T-helper 17 cell (primary cell): ENCODE data around the gene CFAP99. TPM values are rescaled to one million over a fixed set of nuclear protein-coding genes. Genes with fewer than 3 reads are reported as not detected.

ENCODE experiments used
- ATAC-seq: fragments of 150-1000 bp; cut with Tn5 transposase; 2 replicates; pipeline ENCODE4 v1.10.0; 2021; ENCODE audit warnings: mild to moderate bottlenecking, moderate library complexity
- DNase-seq, 3 donors: peaks; one replicate each; pipeline versions ENCODE4 v3.0.0 to v3.0.0-alpha.2; 2020 to 2021
- H3K9me3 ChIP-seq: one replicate; pipeline ENCODE4 v1.7.0; 2013; ENCODE audit warnings: low read length, mild to moderate bottlenecking; ENCODE audit not compliant: control insufficient read depth, poor library complexity, severe bottlenecking
- H3K27ac Mint-ChIP-seq: one replicate; pipeline ENCODE4 v1.8.0; 2022; ENCODE audit warnings: mild to moderate bottlenecking, moderate library complexity, mixed read lengths
- H3K27me3 Mint-ChIP-seq: one replicate; pipeline ENCODE4 v1.8.0; 2022; ENCODE audit warnings: mixed read lengths
- H3K36me3 Mint-ChIP-seq: one replicate; pipeline ENCODE4 v1.8.0; 2022; ENCODE audit warnings: low read depth, mixed read lengths
- H3K4me1 Mint-ChIP-seq: one replicate; pipeline ENCODE4 v1.8.0; 2022; ENCODE audit warnings: mild to moderate bottlenecking, mixed read lengths
- H3K4me3 Mint-ChIP-seq: one replicate; pipeline ENCODE4 v1.8.0; 2022; ENCODE audit warnings: mild to moderate bottlenecking, moderate library complexity, mixed read lengths
- total RNA-seq, 4 donors: library from RNA in 2 of 4; stranded (reverse) in 2 of 4; gene quantifications; one replicate each; pipeline ENCODE4 v1.2.3 and lab custom pipeline; 2022 to 2026

The CFAP99 gene
- total RNA-seq, 2 donors from 2014 or later, result 0.32 to 0.63 TPM

DNA sequence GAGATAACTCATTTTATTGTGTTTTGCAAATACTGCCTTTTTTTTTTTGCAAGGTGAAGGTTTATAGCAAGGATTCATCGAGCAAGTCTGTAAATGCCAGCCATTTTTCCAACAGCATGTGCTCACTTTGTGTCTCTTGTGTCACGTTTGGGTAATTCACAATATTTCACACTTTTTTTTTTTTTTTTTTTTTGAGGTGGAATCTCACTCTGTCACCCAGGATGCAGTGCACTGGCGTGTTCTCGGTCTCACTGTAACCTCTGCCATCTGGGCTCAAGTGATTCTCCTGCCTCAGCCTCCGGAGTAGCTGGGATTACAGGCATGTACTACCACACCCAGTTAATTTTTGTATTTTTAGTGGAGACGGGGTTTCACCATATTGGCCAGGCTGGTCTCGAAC, 52.0 kb downstream of the CFAP99 start:
- peaks cover 38% of the 10 kb centered on the region for H3K4me1 Mint-ChIP-seq
- peak overlapping the region; percentile 96 for H3K4me3 Mint-ChIP-seq
- no peak for ATAC-seq
- peak overlapping the region; percentile 97 for H3K27ac Mint-ChIP-seq
- no peaks in the 10 kb centered on the region for H3K36me3 Mint-ChIP-seq
- DNase-seq, result no peak
- no peaks in the 10 kb centered on the region for H3K27me3 Mint-ChIP-seq
- H3K9me3 ChIP-seq, result no peaks in the 10 kb centered on the region

DNA sequence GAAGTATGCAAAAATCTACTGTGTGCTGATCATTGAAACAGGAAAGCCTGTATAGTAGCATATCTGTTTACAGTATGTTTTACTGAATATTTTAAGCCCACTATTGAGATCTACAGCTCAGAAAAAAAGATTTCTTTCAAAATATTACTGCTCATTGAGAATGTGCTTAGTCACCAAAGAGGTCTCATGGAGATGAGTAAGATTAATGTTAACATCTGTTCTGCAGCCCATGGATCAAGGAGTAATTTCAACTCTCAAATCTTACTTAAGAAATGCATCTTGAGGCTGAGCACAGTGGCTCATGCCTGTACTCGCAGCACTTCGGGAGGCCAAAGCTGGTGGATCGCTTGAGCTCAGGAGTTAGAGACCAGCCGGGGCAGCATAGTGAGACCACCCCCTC, 53.4 kb downstream of the CFAP99 start:
- no peak for DNase-seq
- Mint-ChIP-seq H3K27me3 (no peaks in the 10 kb centered on the region), H3K4me3 (no peak overlapping the region), H3K4me1 (peaks cover 45% of the 10 kb centered on the region), H3K36me3 (peaks cover 3% of the 10 kb centered on the region), H3K27ac (peak overlapping the region; percentile 97)
- H3K9me3 ChIP-seq, result no peaks in the 10 kb centered on the region
- ATAC-seq, result no peak

DNA sequence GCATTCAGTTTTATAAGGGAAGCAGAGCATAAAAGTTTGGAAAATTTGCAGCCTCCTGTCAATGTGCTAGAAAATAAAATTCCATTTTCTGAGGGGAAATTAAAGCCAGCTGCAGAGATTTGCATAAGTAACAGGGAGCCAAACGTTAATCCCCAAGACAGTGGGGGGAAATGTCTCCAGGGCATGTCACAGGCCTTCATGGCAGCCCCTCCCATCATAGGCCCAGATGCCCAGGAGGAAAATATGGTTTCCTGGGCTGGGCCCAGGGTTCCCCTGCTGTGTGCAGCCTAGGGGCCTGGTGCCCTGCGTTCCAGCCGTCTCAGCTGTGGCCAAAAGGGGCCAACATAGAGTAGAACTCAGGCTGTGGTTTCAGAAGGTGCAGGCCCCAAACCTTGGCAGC, 59.5 kb downstream of the CFAP99 start:
- peaks cover 5% of the 10 kb centered on the region for H3K36me3 Mint-ChIP-seq
- H3K4me3 Mint-ChIP-seq, result peak overlapping the region; percentile 5
- no peaks in the 10 kb centered on the region for H3K9me3 ChIP-seq
- DNase-seq (no peak), ATAC-seq (peak; percentile 17)
- H3K27me3 Mint-ChIP-seq, result no peaks in the 10 kb centered on the region
- peaks cover 71% of the 10 kb centered on the region for H3K4me1 Mint-ChIP-seq
- peak overlapping the region; percentile 79 for H3K27ac Mint-ChIP-seq

DNA sequence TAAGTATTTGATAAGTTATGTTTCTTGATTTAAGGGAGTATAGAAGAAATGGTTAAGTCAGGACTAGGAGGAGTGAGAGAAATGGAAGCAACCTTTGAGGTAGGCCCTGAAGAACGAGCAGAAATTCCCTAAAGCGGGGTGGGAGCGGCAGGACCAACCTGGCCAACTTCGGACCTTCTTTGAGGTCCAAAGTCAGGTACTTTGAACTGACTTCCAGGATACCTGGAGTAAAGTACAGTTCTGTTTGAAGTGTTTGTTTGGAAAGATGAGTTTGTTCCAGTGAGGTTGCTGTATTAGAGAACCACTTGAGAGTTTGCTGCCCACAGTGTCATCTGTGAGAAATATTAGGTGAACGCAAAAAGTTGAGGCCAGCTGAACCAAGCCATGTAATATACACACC, 61.9 kb downstream of the CFAP99 start:
- no peak for ATAC-seq
- H3K9me3 ChIP-seq, result no peaks in the 10 kb centered on the region
- peaks cover 78% of the 10 kb centered on the region for H3K4me1 Mint-ChIP-seq
- peak overlapping the region; percentile 79 for H3K27ac Mint-ChIP-seq
- DNase-seq, result no peak
- H3K4me3 Mint-ChIP-seq, result peak overlapping the region; percentile 67
- no peaks in the 10 kb centered on the region for H3K27me3 Mint-ChIP-seq
- H3K36me3 Mint-ChIP-seq, result peaks cover 5% of the 10 kb centered on the region

DNA sequence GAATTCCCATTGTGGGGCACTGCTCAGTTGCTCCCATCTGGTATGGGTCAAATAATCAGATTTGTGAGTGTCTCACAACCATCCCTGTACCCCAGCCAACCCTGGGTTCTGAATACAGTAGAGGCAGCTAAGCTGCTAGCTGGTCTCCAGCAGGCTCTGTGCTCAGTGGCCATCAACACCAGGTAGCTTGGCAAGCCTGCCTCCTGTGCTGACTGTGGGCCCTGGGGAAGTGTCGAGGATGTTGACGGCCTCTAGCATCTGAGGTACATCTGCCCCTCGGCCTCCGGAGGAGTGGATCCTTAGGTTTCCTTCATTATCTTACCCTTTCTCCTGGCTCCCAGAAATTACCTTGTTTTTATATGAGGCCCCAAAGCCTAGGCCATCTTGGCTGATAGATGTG, 63.4 kb downstream of the CFAP99 start:
- ATAC-seq (no peak), DNase-seq (no peak)
- Mint-ChIP-seq H3K36me3 (peaks cover 2% of the 10 kb centered on the region), H3K27ac (peak overlapping the region; percentile 83), H3K4me3 (peak overlapping the region; percentile 80), H3K4me1 (peaks cover 80% of the 10 kb centered on the region), H3K27me3 (no peaks in the 10 kb centered on the region)
- H3K9me3 ChIP-seq, result no peaks in the 10 kb centered on the region

DNA sequence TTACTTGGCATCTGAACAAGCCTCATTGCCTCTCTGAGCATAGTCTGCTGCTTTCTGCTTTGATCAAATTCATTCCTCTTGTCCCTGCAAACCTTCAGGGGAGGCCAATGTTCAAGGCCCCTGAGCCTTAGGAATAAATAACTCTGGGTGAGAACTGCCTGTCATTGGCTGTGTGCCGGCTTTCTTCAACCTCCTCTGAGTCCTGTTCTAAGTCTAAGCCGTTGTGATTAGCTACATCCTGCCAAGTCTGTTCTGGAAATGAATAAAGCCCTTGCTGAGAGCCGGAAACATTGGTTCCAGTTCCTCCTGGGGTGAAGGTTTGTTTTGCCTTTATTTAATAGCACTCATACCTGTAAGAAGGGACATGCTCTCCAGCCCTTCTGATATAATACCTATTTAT, 63.9 kb downstream of the CFAP99 start:
- peak overlapping the region; percentile 83 for H3K27ac Mint-ChIP-seq
- peak overlapping the region; percentile 80 for H3K4me3 Mint-ChIP-seq
- peak; percentile 12 for ATAC-seq
- peaks cover 2% of the 10 kb centered on the region for H3K36me3 Mint-ChIP-seq
- peaks cover 79% of the 10 kb centered on the region for H3K4me1 Mint-ChIP-seq
- no peak for DNase-seq
- no peaks in the 10 kb centered on the region for H3K9me3 ChIP-seq
- no peaks in the 10 kb centered on the region for H3K27me3 Mint-ChIP-seq

DNA sequence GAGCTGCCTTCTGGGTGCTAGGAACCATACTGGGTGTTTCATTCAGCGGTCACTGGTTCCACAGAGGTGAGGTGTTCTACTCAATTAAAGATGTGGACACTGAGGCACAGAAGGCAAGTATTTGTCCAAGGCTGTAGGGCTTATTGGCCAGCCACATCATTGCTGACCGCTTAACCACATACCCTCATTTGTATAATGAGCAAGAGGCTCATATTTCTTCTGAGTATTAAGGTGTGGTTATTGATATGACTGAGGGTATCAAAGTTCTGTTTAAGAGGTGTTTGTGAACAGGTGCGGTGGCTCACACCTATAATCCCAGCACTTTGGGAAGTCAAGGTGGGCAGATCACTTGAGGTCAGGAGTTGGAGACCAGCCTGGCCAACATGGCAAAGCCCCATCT, 64.5 kb downstream of the CFAP99 start:
- no peaks in the 10 kb centered on the region for H3K27me3 Mint-ChIP-seq
- no peak overlapping the region for H3K4me3 Mint-ChIP-seq
- DNase-seq (no peak), ATAC-seq (no peak)
- H3K27ac Mint-ChIP-seq, result peak overlapping the region; percentile 83
- no peaks in the 10 kb centered on the region for H3K9me3 ChIP-seq
- H3K4me1 Mint-ChIP-seq, result peaks cover 79% of the 10 kb centered on the region
- H3K36me3 Mint-ChIP-seq, result peaks cover 2% of the 10 kb centered on the region

DNA sequence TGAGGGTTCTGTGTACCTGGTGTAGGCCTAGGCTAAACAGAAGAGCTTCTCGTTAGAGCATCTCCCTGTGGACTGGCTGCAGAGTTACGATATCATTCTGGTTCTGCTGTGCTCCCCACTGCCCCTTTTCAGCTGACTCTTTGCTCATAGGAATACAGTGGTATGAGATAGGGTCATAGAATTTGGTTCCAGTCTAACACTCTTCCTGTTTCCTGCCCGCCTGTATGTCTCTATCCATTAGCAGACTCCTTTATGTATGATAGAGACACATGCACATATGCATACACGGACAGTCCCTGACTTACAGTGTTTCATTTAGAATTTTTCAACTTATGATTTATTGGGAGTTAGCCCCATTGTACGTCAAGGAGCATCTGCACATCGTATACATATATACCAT, 65.4 kb downstream of the CFAP99 start:
- no peaks in the 10 kb centered on the region for H3K9me3 ChIP-seq
- Mint-ChIP-seq H3K27ac (peak overlapping the region; percentile 88), H3K36me3 (peaks cover 2% of the 10 kb centered on the region), H3K4me1 (peaks cover 72% of the 10 kb centered on the region), H3K4me3 (peak overlapping the region; percentile 90), H3K27me3 (no peaks in the 10 kb centered on the region)
- no peak for ATAC-seq
- DNase-seq, result no peak

DNA sequence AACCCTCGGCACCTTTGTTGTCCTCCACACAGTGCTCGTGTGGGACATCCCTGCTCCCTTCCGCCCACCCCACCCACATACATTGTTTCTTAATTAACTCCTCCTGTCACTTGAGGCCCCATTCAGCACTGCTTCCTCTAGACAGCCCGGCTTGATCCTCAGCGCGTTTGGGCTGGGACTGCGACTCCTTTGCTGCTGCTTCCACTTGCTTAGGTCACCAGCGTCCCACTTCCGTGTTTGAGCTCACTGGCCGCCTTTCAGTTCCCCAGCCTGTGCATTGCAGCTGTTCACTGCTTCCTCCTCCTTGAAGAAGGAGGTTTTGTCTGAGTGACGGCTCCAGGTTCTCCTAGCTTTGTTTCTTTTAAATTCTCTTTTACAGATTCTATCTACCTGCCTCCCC, 66.2 kb downstream of the CFAP99 start:
- H3K27ac Mint-ChIP-seq, result peak overlapping the region; percentile 88
- no peaks in the 10 kb centered on the region for H3K9me3 ChIP-seq
- peaks cover 65% of the 10 kb centered on the region for H3K4me1 Mint-ChIP-seq
- DNase-seq (peak; percentile 32 to 51 (median 38)), ATAC-seq (peak; percentile 86)
- peak overlapping the region; percentile 90 for H3K4me3 Mint-ChIP-seq
- peaks cover 2% of the 10 kb centered on the region for H3K36me3 Mint-ChIP-seq
- H3K27me3 Mint-ChIP-seq, result no peaks in the 10 kb centered on the region

DNA sequence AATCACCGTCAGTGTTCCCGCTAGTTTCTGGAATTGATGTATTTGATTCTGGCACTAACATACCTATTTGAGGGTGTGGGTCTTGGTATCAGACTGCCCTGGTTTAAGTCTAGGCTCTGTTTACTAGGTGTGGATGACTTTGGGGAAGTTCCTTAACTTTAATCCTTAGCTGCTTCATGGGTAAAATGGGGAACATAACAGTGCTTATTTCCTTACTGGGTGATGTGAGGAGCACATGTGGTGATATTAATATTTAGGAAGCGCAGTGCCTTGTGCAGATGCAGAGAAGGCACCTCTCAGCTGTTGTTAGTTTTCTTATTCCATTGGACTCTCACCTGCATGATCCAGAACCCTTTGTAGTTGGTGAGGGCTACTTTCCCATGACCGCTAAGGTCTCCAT, 67.2 kb downstream of the CFAP99 start:
- peaks cover 59% of the 10 kb centered on the region for H3K4me1 Mint-ChIP-seq
- H3K27me3 Mint-ChIP-seq, result no peaks in the 10 kb centered on the region
- no peak for DNase-seq
- no peaks in the 10 kb centered on the region for H3K9me3 ChIP-seq
- peaks cover 2% of the 10 kb centered on the region for H3K36me3 Mint-ChIP-seq
- H3K4me3 Mint-ChIP-seq, result peak overlapping the region; percentile 90
- no peak for ATAC-seq
- H3K27ac Mint-ChIP-seq, result peak overlapping the region; percentile 88

DNA sequence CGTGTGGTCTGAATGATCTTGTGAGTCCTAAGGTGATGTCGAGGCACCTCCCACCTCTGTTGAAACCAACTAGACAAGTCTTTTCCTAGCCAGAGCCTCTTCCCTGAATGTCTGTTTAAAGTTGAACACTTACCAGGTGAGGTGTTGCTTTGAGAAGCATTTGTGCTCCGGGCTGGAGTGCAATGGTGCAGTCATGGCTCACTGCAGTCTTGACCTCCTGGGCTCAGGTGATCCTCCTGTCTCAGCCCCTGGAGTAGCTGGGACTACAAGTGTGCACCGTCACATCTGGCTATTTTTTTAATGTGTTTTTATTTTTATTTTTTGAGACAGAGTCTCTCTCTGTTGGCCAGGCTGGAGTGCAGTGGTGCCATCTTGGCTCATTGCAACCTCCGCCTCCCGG, 68.2 kb downstream of the CFAP99 start:
- Mint-ChIP-seq H3K4me1 (peaks cover 49% of the 10 kb centered on the region), H3K27ac (peak overlapping the region; percentile 89)
- no peak for ATAC-seq

DNA sequence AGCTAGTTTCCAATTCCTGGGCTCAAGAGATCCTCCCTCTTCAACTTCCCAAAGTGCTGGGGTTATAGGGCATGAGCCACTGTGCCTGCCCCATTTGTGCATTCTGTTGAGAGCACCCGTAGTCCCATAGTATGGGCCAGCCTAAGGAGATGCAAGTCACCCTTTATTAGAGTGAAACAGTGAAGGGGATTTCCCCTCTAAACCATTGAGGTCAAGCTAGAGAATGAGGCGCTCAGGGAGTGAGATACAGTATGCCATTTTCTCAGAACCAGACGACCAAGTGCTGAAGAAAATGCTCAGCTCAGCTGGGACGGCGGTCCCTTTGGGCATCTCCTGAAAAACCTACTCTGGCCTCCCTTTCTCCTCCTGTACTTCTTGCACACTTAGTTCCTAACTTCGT, 68.9 kb downstream of the CFAP99 start:
- Mint-ChIP-seq H3K4me3 (no peak overlapping the region), H3K27ac (peak overlapping the region; percentile 89), H3K4me1 (peaks cover 45% of the 10 kb centered on the region), H3K36me3 (no peaks in the 10 kb centered on the region), H3K27me3 (no peaks in the 10 kb centered on the region)
- no peak for DNase-seq
- ATAC-seq, result peak; percentile 59
- H3K9me3 ChIP-seq, result no peaks in the 10 kb centered on the region

More for the DNA sequence above, 68.2 kb downstream of the CFAP99 start:
- H3K9me3 ChIP-seq, result no peaks in the 10 kb centered on the region
- no peak for DNase-seq
- H3K4me3 Mint-ChIP-seq, result no peak overlapping the region
- H3K36me3 Mint-ChIP-seq, result no peaks in the 10 kb centered on the region
- no peaks in the 10 kb centered on the region for H3K27me3 Mint-ChIP-seq

DNA sequence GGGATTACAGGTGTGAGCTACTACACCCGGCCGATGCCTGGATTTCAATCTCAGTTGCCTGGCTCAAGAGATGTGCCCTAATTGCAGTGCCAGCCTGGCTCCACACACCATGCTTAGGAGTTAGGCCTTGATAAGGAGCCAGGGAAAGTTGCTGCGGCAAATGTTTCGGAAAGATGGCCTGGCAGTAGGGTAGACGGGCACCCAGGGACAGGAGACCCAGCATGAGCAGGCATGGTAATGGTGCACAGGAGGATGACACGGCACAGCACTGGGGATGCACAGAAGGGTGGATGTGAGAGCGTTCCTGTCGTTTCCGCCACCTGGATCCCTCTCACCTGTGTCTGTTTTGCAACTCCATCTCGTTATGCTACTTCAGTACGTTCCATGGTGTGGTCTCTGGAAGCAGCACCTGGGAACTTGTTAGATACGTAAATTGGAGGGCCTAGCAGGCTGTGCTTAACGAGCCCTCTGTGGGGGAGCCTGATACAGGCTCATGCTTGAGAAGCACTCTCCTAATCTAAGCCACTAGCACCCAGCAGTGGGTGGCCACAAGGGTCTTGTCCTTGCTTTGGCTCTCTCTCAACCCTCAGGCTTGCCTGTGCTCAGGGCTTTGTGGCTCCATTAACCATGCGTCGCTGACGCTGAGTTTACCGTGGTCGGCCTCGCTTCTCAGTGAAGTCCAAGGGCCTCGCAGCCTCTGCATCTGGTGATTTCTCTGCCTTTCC, 70.5 kb downstream of the CFAP99 start:
- H3K9me3 ChIP-seq, result no peaks in the 10 kb centered on the region
- Mint-ChIP-seq H3K4me1 (peaks cover 40% of the 10 kb centered on the region), H3K36me3 (no peaks in the 10 kb centered on the region), H3K27me3 (no peaks in the 10 kb centered on the region), H3K27ac (no peak overlapping the region), H3K4me3 (no peak overlapping the region)
- ATAC-seq (no peak), DNase-seq (no peak)

DNA sequence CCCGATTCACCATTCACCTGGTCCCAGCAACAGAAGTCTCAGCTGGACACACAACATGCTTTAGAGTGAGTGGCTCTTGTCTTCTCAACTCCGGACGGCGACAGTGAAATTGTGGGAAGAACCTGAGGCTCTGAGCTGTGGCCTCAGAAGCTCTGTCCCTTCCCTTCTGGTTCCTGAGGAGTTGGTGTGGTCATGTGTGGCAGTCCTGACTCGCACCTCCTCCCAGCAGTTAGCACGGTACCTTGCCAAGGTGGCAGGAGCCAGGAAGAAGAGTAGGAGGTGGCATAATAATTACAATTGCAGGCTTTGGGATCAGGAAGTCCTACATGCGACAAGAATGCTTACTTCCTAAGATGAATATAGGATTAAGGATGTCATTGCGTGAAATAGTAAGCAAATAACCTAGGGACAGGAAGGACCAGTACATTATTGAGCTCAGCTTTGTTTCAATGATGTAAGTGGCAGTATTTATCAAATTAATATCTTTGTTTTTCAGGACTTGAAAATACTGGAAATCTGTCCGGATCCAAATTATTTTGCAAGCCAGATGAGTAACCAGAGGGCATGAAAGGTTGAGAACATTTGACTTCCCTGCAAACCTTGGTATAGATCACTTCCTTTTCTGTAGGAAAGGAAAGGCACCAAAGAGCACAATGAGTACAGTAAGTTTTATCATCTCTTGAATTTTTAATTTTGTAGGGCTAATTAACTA, 71.2 kb downstream of the CFAP99 start:
- H3K4me3 Mint-ChIP-seq, result no peak overlapping the region
- no peaks in the 10 kb centered on the region for H3K9me3 ChIP-seq
- H3K27me3 Mint-ChIP-seq, result no peaks in the 10 kb centered on the region
- DNase-seq (no peak), ATAC-seq (no peak)
- H3K36me3 Mint-ChIP-seq, result no peaks in the 10 kb centered on the region
- H3K27ac Mint-ChIP-seq, result peak overlapping the region; percentile 16
- peaks cover 33% of the 10 kb centered on the region for H3K4me1 Mint-ChIP-seq
